ELF-1 (cell line): ENCODE results near the gene SYNDIG1.

Experiments
- DNase-seq: peaks from one replicate; pipeline ENCODE4 v3.0.0-alpha.2; 2016; ENCODE audit warnings: low read depth, low spot score

The SYNDIG1 gene

GRCh38 chr20:24654425-24654824, 185.0 kb downstream of the SYNDIG1 start:
- DNase-seq: no peak

- DNase-seq: no peak
Measured at GRCh38 chr20:24656391-24656790, 187.0 kb downstream of the SYNDIG1 start.

GRCh38 chr20:24657196-24657595, 187.8 kb downstream of the SYNDIG1 start:
- no peak for DNase-seq

GRCh38 chr20:24657878-24658620, 188.6 kb downstream of the SYNDIG1 start:
- no peak for DNase-seq

- no peak for DNase-seq
Measured at GRCh38 chr20:24658920-24659660, 189.7 kb downstream of the SYNDIG1 start.

GRCh38 chr20:24659835-24660234, 190.4 kb downstream of the SYNDIG1 start:
- no peak for DNase-seq

GRCh38 chr20:24660651-24661050, 191.2 kb downstream of the SYNDIG1 start:
- no peak for DNase-seq

GRCh38 chr20:24661255-24661654, 191.8 kb downstream of the SYNDIG1 start:
- DNase-seq: no peak

- DNase-seq: no peak
Measured at GRCh38 chr20:24662322-24662721, 192.9 kb downstream of the SYNDIG1 start.

GRCh38 chr20:24662752-24663365, 193.4 kb downstream of the SYNDIG1 start:
- no peak for DNase-seq

- no peak for DNase-seq
Measured at GRCh38 chr20:24663496-24663895, 194.1 kb downstream of the SYNDIG1 start.

GRCh38 chr20:24664266-24664986, 195.0 kb downstream of the SYNDIG1 start:
- DNase-seq: no peak

- DNase-seq: no peak
Measured at GRCh38 chr20:24665196-24665595, 195.8 kb downstream of the SYNDIG1 start.

- DNase-seq: no peak
Measured at GRCh38 chr20:24665741-24666191, 196.3 kb downstream of the SYNDIG1 start.

- DNase-seq: no peak
Measured at GRCh38 chr20:24667689-24668383, 198.4 kb downstream of the SYNDIG1 start.

GRCh38 chr20:24668384-24668702, 198.9 kb downstream of the SYNDIG1 start:
- no peak for DNase-seq

GRCh38 chr20:24668791-24669190, 199.4 kb downstream of the SYNDIG1 start:
- DNase-seq: no peak

- DNase-seq: no peak
Measured at GRCh38 chr20:24669701-24670100, 200.3 kb downstream of the SYNDIG1 start.

- DNase-seq: no peak
Measured at GRCh38 chr20:24670341-24670872, 201.0 kb downstream of the SYNDIG1 start.

- no peak for DNase-seq
Measured at GRCh38 chr20:24670981-24671380, 201.6 kb downstream of the SYNDIG1 start.

GRCh38 chr20:24672181-24672880, 202.9 kb downstream of the SYNDIG1 start:
- no peak for DNase-seq
